Kidney epithelial cell (primary cell): ENCODE results near the gene MTG1. TPM values are rescaled to one million over a fixed set of nuclear protein-coding genes. Genes with fewer than 3 reads are reported as not detected.

ENCODE experiments used
- DNase-seq: peaks from one replicate; pipeline ENCODE4 v3.0.0-alpha.2; 2010; ENCODE audit warnings: low read depth
- H3K27me3 ChIP-seq: 2 replicates; pipeline ENCODE4 v1.6.0; 2011; ENCODE audit warnings: low read length; ENCODE audit not compliant: control insufficient read depth, insufficient read depth
- H3K36me3 ChIP-seq: 2 replicates; pipeline ENCODE4 v1.5.1; 2011; ENCODE audit warnings: low read length; ENCODE audit not compliant: control insufficient read depth, insufficient read depth
- H3K4me3 ChIP-seq: 2 replicates; pipeline ENCODE4 v1.5.1; 2011; ENCODE audit warnings: low read depth, mild to moderate bottlenecking, control low read depth, low read length
- total RNA-seq: library from RNA; depleted of rRNA; stranded (reverse); fragments of >200 nt; gene quantifications from 2 replicates; pipeline ENCODE4 v1.2.3, GENCODE V29; 2015
- TF ChIP-seq, protein P1 (sequence below): IDR thresholded peaks from 2 replicates; pipeline ENCODE4 v1.5.1; 2011; ENCODE audit warnings: mild to moderate bottlenecking, moderate library complexity, low read length, control low read depth, inconsistent platforms; ENCODE audit not compliant: insufficient read depth, poor library complexity, severe bottlenecking

The MTG1 gene
- total RNA-seq, 1 donor from 2014 or later, result 26.7 TPM

DNA sequence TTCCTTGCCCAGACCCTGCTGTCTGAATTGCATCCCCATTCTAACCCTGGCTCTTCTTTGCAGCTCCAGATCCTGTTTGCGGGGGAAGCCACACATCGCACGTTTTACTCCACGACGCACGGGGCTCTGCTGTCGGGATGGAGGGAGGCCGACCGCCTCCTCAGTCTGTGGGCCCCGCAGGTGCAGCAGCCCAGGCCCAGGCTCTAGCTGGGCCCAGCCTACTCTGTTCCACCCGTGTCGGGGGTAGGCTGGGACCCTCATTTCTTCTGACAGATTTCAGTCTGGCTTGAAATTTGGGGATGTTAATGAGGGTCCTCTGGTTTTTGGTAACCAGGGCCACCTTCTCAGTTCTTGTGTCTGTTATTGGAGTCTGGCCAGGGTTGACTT, 2.7 kb upstream of the MTG1 start:
- DNase-seq, result no peak
- no peak overlapping the region for H3K4me3 ChIP-seq
- TF ChIP-seq, protein P1, sequence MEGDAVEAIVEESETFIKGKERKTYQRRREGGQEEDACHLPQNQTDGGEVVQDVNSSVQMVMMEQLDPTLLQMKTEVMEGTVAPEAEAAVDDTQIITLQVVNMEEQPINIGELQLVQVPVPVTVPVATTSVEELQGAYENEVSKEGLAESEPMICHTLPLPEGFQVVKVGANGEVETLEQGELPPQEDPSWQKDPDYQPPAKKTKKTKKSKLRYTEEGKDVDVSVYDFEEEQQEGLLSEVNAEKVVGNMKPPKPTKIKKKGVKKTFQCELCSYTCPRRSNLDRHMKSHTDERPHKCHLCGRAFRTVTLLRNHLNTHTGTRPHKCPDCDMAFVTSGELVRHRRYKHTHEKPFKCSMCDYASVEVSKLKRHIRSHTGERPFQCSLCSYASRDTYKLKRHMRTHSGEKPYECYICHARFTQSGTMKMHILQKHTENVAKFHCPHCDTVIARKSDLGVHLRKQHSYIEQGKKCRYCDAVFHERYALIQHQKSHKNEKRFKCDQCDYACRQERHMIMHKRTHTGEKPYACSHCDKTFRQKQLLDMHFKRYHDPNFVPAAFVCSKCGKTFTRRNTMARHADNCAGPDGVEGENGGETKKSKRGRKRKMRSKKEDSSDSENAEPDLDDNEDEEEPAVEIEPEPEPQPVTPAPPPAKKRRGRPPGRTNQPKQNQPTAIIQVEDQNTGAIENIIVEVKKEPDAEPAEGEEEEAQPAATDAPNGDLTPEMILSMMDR, result no peak
- H3K36me3 ChIP-seq, result peaks cover 1% of the 10 kb centered on the region
- H3K27me3 ChIP-seq, result no peaks in the 10 kb centered on the region

DNA sequence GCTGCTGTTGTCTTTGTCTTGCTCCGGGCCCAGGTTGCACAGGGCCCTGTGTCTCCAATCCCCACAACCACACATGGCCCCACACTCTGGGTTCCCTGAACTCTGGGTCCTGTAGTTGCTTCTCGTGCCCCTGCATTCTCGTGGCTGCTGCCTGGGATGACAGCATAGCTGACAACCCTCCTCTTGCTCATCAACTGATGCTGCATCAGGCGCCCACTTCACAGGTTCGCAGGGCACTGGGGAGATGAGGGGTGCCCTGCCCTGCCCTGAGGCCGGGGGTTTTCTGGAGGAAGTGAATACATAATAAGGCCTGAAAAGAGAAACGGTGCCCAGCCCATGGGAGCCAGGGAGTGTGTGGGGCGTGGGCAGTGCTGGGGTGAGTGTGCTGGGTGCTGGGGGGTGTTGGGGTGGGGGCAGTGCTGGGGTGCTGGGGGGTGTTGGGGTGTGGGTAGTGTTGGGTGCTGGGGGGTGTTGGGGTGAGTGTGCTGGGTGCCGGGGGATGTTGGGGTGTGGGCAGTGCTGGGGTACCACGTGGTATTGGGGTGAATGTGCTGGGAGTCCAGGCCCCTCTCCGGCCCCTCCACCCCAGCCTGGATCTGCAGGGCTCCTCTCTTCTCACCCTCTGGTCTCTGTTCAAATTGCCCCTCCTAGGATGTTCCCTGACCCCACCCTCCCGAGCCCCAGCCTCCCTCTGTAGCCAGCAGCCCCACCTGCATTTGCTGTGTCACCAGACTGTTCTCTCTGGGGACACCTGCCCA, 2.0 kb upstream of the MTG1 start:
- Histone ChIP-seq H3K27me3 (no peaks in the 10 kb centered on the region), H3K4me3 (no peak overlapping the region), H3K36me3 (peaks cover 1% of the 10 kb centered on the region)
- TF ChIP-seq, protein P1, result no peak
- DNase-seq, result no peak

DNA sequence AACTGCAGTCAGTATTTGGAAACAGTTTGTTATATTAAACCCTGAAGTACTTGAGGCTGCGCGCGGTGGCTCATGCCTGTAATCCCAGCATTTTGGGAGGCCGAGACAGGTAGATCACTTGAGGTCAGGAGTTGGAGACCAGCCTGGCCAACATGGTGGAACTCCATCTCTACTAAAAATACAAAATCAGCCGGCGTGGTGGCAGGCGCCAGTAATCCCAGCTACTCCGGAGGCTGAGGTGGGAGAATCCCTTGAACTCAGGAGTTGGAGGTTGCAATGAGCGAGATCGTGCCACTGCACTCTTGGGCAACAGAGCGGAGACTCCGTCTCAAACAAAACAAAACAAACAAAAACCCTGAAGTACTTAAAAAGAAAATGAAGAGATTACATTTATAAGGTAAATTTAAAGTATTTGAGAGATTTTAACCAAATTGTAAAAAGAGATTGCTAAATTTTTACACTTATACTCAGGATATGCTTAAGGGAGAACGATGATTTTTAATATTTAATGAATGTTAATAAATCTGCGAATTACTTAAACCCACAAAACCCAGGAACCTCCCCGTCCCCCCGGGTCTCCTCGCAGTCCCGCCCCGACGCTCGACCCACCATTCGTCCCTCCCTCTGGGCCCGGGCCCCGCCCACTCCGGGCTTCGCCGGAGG, 425 bp upstream of the MTG1 start:
- no peaks in the 10 kb centered on the region for H3K27me3 ChIP-seq
- peak overlapping the region; percentile 85 for H3K4me3 ChIP-seq
- H3K36me3 ChIP-seq, result peaks cover 1% of the 10 kb centered on the region
- TF ChIP-seq, protein P1, result no peak
- DNase-seq, result no peak

DNA sequence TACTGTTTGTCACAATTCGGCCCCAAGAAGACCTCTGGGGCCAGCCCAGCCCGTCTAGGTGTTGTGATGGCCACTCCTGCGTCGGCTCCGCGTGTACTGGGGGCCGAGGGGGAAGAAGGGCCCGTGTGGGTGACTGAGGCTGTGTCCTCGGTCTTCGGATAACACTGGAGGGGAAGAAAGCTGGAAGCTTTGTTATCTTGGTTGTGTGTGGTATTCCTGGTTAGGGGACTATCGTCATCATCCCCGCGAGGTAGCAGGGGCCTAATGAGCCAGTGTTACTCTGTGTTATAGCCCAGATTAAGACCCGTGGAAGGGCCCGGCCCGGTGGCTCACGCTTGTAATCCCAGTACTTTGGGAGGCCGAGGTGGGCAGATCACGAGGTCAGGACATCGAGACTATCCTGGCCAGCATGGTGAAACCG, 854 bp downstream of the MTG1 start:
- Histone ChIP-seq H3K27me3 (no peaks in the 10 kb centered on the region), H3K36me3 (peaks cover 1% of the 10 kb centered on the region), H3K4me3 (peak overlapping the region; percentile 85)
- TF ChIP-seq, protein P1, result no peak
- DNase-seq, result no peak

DNA sequence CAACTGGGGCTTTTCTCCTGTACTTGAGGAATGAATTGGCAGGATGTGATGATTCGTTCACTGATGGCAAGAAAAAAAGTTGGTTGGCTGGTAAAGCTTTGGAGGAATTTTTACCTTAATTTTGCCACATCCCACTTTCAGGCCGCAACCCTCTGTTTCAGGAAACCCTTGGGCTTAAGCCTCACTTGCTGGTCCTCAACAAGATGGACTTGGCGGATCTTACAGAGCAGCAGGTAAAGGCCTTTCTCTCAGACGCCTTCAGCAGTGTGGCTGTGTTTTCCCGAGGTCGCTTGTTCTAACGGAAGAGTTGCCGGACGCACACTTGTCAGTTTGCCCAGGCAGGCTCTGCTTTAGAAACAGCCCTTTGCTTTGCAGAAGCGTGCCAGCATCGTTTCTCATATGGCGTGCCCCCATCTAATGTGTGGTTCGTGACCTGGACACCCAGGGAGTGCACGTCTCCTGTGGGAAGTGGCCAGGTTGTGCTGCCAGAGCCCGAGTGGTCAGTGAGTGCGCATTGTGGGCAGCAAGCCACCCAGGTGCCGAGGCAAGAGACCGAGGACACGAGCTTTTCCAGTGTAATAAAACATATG, 2.2 kb downstream of the MTG1 start:
- Histone ChIP-seq H3K4me3 (no peak overlapping the region), H3K27me3 (no peaks in the 10 kb centered on the region), H3K36me3 (peaks cover 1% of the 10 kb centered on the region)
- no peak for DNase-seq
- TF ChIP-seq, protein P1, result no peak
